Sigmoid colon (tissue), 7 donors: ENCODE measurements around the gene TPST1. TPM values are rescaled to one million over a fixed set of nuclear protein-coding genes. Genes with fewer than 3 reads are reported as not detected.
"Not testable (repeated sequence)": the region's sequence is repeated elsewhere in the genome, so short reads cannot be mapped to it uniquely, and the experiment has no call there.

ENCODE experiments used
- DNase-seq: peaks from one replicate; pipeline ENCODE4 v3.0.0-alpha.2; 2019
- H3K27ac ChIP-seq, 4 donors: fragments of 200-600 bp; sonication (generic); one replicate each; pipeline ENCODE4 v1.5.1; 2016 to 2019; ENCODE audit warnings: mild to moderate bottlenecking in 1 of 4
- H3K27me3 ChIP-seq, 3 donors: fragments of 200-600 bp; sonication (generic); one replicate each; pipeline ENCODE4 v1.5.1; 2019; ENCODE audit warnings: mild to moderate bottlenecking in 1 of 3
- H3K36me3 ChIP-seq, 4 donors: fragments of 200-600 bp; sonication (generic); one replicate each; pipeline ENCODE4 v1.5.1; 2016 to 2019
- H3K4me1 ChIP-seq, 4 donors: fragments of 200-600 bp; sonication (generic); one replicate each; pipeline ENCODE4 v1.5.1; 2017 to 2019
- H3K4me3 ChIP-seq, 4 donors: fragments of 200-600 bp; sonication (generic); one replicate each; pipeline ENCODE4 v1.5.1; 2017 to 2019; ENCODE audit warnings: mild to moderate bottlenecking in 2 of 4, moderate library complexity in 1 of 4
- H3K9me3 ChIP-seq, 4 donors: fragments of 200-600 bp in 3 of 4; sonication (generic) in 3 of 4; one replicate each; pipeline versions ENCODE4 v1.5.1 to v1.6.1; 2013 to 2019
- CTCF ChIP-seq, 4 experiments: fragments of 450-650 bp in 3 of 4; fragments of 200-600 bp in 1 of 4; IDR thresholded peaks; one replicate each; pipeline ENCODE4 v1.5.1; 2016 to 2019; ENCODE audit warnings: antibody characterized with exemption in 4 of 4, mild to moderate bottlenecking in 3 of 4, moderate library complexity in 2 of 4
- EP300 ChIP-seq, 4 donors: sonication (generic); formaldehyde crosslinking; IDR thresholded peaks; one replicate each; pipeline ENCODE4 v1.6.1; 2017; ENCODE audit warnings: antibody characterized with exemption in 4 of 4
- POLR2A ChIP-seq, 2 donors: fragments of 450-650 bp; IDR thresholded peaks; one replicate each; pipeline ENCODE4 v1.6.1; 2016; ENCODE audit warnings: antibody characterized with exemption in 2 of 2, mild to moderate bottlenecking in 2 of 2, moderate library complexity in 2 of 2
- POLR2AphosphoS5 ChIP-seq, 4 donors: sonication (generic); formaldehyde crosslinking; IDR thresholded peaks; one replicate each; pipeline ENCODE4 v1.6.1; 2017; ENCODE audit warnings: antibody characterized with exemption in 4 of 4
- WGBS, 2 donors: extraction: QIAGEN DNeasy Blood & Tissue Kit; methylation state at CpG; one replicate each; pipeline ENCODE4 v1.1.7; 2013; 5-methylcytosine and 5-hydroxymethylcytosine counted together
- intact Hi-C: fragments of 100-400 bp; cut with DNase I; formaldehyde crosslinking; loops from one replicate; pipeline ENCODE4 v1.15.1; 2023
- polyA plus RNA-seq, 3 donors: library from polyadenylated mRNA; stranded (reverse); fragments of 200-250 nt; gene quantifications; one replicate each; pipeline ENCODE4 v1.2.3, GENCODE V29; 2013
- total RNA-seq, 4 donors: library from RNA; depleted of rRNA; stranded (reverse); fragments of >200 nt; gene quantifications; one replicate each; pipeline ENCODE4 v1.1.0, GENCODE V29; 2016
- donor health status: healthy with polysubstance abuse.
- donor health status: Bipolar disorder and iron deficiency.
- donor health status: healthy.

Gene TPST1
- total and polyA plus RNA-seq, 7 donors = 0.92 to 31.3 (median 21.0) TPM

- H3K9me3 ChIP-seq = peaks cover 0 to 4% (median 0%) of the 10 kb centered on the region in 4 donors
- no peaks in the 10 kb centered on the region for H3K4me1 ChIP-seq
- H3K27me3 ChIP-seq = no peaks in the 10 kb centered on the region
- no peak overlapping the region for H3K4me3 ChIP-seq
- WGBS, 2 donors = 97% methylated on average over 6 of the region's 6 CpGs
- no peak for DNase-seq
- TF ChIP-seq EP300 (IDR thresholded peaks at IDR 0.05) = no peak
- no peak overlapping the region for H3K27ac ChIP-seq
- peaks cover 0 to 14% (median 2%) of the 10 kb centered on the region in 4 donors for H3K36me3 ChIP-seq
- intact Hi-C loops = no loop called here
Observed at GRCh38 chr7:66379542-66380160, 174.5 kb downstream of the TPST1 start.

- no peak for TF ChIP-seq POLR2AphosphoS5 (IDR thresholded peaks at IDR 0.05)
- no peak for TF ChIP-seq EP300 (IDR thresholded peaks at IDR 0.05)
- no peak for TF ChIP-seq POLR2A (IDR thresholded peaks at IDR 0.05)
- TF ChIP-seq CTCF (IDR thresholded peaks at IDR 0.05) = no peak
- intact Hi-C loops = no loop called here
- Histone ChIP-seq H3K27me3 (no peaks in the 10 kb centered on the region), H3K9me3 (peaks cover 0 to 4% (median 0%) of the 10 kb centered on the region in 4 donors), H3K36me3 (peaks cover 0 to 14% (median 2%) of the 10 kb centered on the region in 4 donors), H3K4me1 (no peaks in the 10 kb centered on the region), H3K27ac (no peak overlapping the region), H3K4me3 (no peak overlapping the region)
- 91 to 96% methylated on average over 4 to 5 of the region's 5 CpGs for WGBS, 2 donors
- DNase-seq = no peak
Observed at GRCh38 chr7:66380272-66380888, 175.2 kb downstream of the TPST1 start.

- H3K9me3 ChIP-seq, DNase-seq, H3K4me1 ChIP-seq, intact Hi-C loops, H3K27ac ChIP-seq, H3K27me3 ChIP-seq, H3K4me3 ChIP-seq: not testable (repeated sequence)
- WGBS, 2 donors = 91 to 93% methylated on average over 8 of the region's 8 CpGs
- peaks cover 0 to 14% (median 2%) of the 10 kb centered on the region in 4 donors for H3K36me3 ChIP-seq
Observed at GRCh38 chr7:66382182-66382923, 177.2 kb downstream of the TPST1 start.

GRCh38 chr7:66385191-66385905 is 180.2 kb downstream of the TPST1 start:
- intact Hi-C loops, H3K9me3 ChIP-seq, H3K36me3 ChIP-seq, DNase-seq, H3K27me3 ChIP-seq, H3K4me1 ChIP-seq, H3K27ac ChIP-seq, H3K4me3 ChIP-seq: not testable (repeated sequence)
- 43 to 69% methylated on average over 5 of the region's 5 CpGs for WGBS, 2 donors

- intact Hi-C loops = not testable (repeated sequence)
Observed at GRCh38 chr7:66395128-66395571, 190.0 kb downstream of the TPST1 start.

GRCh38 chr7:66396052-66396451 is 190.9 kb downstream of the TPST1 start:
- H3K27ac ChIP-seq, H3K36me3 ChIP-seq, H3K4me3 ChIP-seq, H3K27me3 ChIP-seq, DNase-seq, H3K4me1 ChIP-seq, intact Hi-C loops, H3K9me3 ChIP-seq: not testable (repeated sequence)
- WGBS, 2 donors = 95 to 97% methylated on average over 3 of the region's 3 CpGs

More at GRCh38 chr7:66395128-66395571, 190.0 kb downstream of the TPST1 start:
- H3K36me3 ChIP-seq, H3K27ac ChIP-seq, H3K27me3 ChIP-seq, H3K9me3 ChIP-seq, DNase-seq, H3K4me1 ChIP-seq, H3K4me3 ChIP-seq: not testable (repeated sequence)
- WGBS, 2 donors = 64 to 79% methylated on average over 3 of the region's 3 CpGs

- H3K27ac ChIP-seq, DNase-seq, H3K9me3 ChIP-seq, H3K27me3 ChIP-seq, H3K4me3 ChIP-seq, intact Hi-C loops, H3K4me1 ChIP-seq: not testable (repeated sequence)
- WGBS, 2 donors = 87 to 89% methylated on average over 5 of the region's 5 CpGs
- peaks cover 0 to 12% (median 0%) of the 10 kb centered on the region in 4 donors for H3K36me3 ChIP-seq
Observed at GRCh38 chr7:66398841-66399240, 193.7 kb downstream of the TPST1 start.
